ENCODE measurements around the gene CA5B.

Gene CA5B

GRCh38 chrX:15761564-15762191, 23.6 kb downstream of the CA5B start:
- TF ChIP-seq CTCF (IDR thresholded peaks at IDR 0.05; ENCODE audit: control extremely low read depth, extremely low read depth, low read depth, missing control alignments): peak; percentile 46
- CTCF ChIA-PET: no interaction called here
- peak; percentile 45 for DNase-seq (ENCODE audit: extremely low spot score)

DNA sequence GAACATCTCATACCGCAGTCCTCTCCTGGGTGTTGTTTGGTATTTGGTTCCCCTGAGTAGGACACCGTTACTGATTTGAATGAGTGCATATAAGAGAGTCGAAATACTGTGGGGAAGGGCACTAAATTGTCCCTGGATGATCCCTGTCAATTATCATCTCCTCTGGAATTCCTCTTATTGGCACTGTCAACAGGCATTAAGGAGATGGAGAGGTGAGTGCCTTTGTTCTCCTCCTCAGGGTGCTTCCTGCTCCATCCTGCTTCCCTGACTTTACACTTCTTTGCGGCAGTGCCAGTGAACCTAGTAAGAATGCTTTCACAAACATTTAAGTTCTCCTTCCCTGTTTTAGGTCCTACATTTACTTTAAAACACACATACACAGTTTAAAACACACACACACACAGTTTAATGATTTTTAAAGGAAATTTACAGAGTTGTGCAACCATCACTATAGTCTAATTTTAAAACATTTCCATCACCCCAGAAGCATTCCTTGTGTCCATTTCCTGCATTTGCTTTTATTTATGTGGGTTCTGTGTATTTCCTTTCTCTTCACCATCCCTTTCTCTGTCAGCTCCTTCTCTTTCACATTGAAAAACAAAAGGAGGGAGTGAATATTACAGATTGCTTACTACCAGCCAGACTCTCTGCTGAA, 31.4 kb downstream of the CA5B start:
- TF ChIP-seq CTCF (IDR thresholded peaks at IDR 0.05; ENCODE audit: control extremely low read depth, extremely low read depth, low read depth, missing control alignments): no peak
- DNase-seq (ENCODE audit: extremely low spot score): no peak
- ChIA-PET POLR2A (no interaction called here), CTCF (no interaction called here)

More at GRCh38 chrX:15761564-15762191, 23.6 kb downstream of the CA5B start:
- POLR2A ChIA-PET: no interaction called here

- POLR2A ChIA-PET: no interaction called here
- peak; percentile 58 for DNase-seq (ENCODE audit: extremely low spot score)
- TF ChIP-seq CTCF (IDR thresholded peaks at IDR 0.05; ENCODE audit: control extremely low read depth, extremely low read depth, low read depth, missing control alignments): peak; percentile 4
- CTCF ChIA-PET: interaction anchor here (1.0 to 1.2 kb wide), 2 partner anchors 9 to 33 kb away, joined by 3 to 5 read pairs; partner anchors contain the start of gene ZRSR2
Observed at GRCh38 chrX:15781961-15782699, 44.1 kb downstream of the CA5B start.

GRCh38 chrX:15785176-15785750, 47.2 kb downstream of the CA5B start:
- POLR2A ChIA-PET: no interaction called here
- CTCF ChIA-PET: no interaction called here
- DNase-seq (ENCODE audit: extremely low spot score): no peak
- no peak for TF ChIP-seq CTCF (IDR thresholded peaks at IDR 0.05; ENCODE audit: control extremely low read depth, extremely low read depth, low read depth, missing control alignments)

- CTCF ChIA-PET: no interaction called here
- no peak for TF ChIP-seq CTCF (IDR thresholded peaks at IDR 0.05; ENCODE audit: control extremely low read depth, extremely low read depth, low read depth, missing control alignments)
- POLR2A ChIA-PET: no interaction called here
- DNase-seq (ENCODE audit: extremely low spot score): no peak
Observed at GRCh38 chrX:15786915-15787314, 48.8 kb downstream of the CA5B start.

GRCh38 chrX:15789979-15790768, 52.1 kb downstream of the CA5B start, which contains the start of gene ZRSR2:
Gene ZRSR2 (plus strand): TSS chrX:15790484. CDS start chrX:15790496, 12 bp downstream.
- POLR2A ChIA-PET: no interaction called here
- no peak for TF ChIP-seq CTCF (IDR thresholded peaks at IDR 0.05; ENCODE audit: control extremely low read depth, extremely low read depth, low read depth, missing control alignments)
- DNase-seq (ENCODE audit: extremely low spot score): peak; percentile 93
- CTCF ChIA-PET: interaction anchor here (1.1 to 1.7 kb wide), 2 partner anchors 8 to 26 kb away, joined by 3 to 5 read pairs; no protein-coding TSS in a partner anchor

Data from GM10248 (cell line).